HT1080 (cell line): ENCODE measurements around the gene TACC3. TPM values are rescaled to one million over a fixed set of nuclear protein-coding genes. Genes with fewer than 3 reads are reported as not detected.

Experiments
- DNase-seq: peaks from one replicate; pipeline ENCODE4 v3.0.0-alpha.2; 2015; ENCODE audit warnings: low read depth
- small RNA-seq: library from RNA; depleted of rRNA; stranded (forward); fragments of <200 nt; gene quantifications from one replicate; pipeline ENCODE3, GENCODE V24; 2014
- total RNA-seq: library from RNA; depleted of rRNA; stranded (reverse); fragments of >200 nt; shearing (Covaris generic); gene quantifications from 2 replicates; pipeline ENCODE4 v1.2.3, GENCODE V29; 2014; rRNA removed

Gene TACC3
- total RNA-seq, 1 experiment from 2014 or later, result 77.7 TPM

DNA sequence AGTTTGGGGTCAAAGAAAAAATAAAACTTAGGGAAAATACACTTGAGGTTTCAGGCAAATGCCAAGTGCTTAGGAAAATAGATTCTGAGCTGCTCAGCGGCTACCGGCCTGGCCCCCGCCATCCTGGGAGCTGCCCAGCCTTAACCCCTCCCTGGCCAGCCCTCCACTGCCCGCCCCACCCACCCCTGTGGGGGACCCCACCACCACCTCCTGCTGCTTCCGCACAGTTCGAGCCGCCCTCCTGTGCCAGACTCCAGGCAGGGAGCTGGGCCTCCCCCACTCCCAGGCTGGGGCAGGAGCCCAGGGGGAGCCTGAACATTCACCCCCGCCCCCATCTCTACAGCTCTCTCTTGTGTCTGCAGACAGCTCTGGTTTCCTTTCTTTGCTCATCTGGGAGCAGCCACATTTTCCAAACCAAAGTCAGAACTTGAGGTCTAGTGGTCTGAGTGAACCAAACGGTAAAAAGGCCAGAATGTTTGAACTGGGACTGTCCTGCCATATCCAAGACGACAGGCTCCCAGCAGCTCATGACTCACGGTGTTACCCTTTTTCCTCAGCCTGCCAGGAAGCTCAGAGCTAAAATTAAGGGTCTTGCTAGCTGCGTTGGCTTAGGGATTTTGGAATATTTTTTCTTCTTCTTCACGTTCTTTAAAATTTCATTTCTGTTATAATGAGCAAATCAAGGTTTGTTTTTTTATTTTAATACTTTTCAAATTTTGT lies 67.1 kb downstream of the TACC3 start:
- peak; percentile 41 for DNase-seq

DNA sequence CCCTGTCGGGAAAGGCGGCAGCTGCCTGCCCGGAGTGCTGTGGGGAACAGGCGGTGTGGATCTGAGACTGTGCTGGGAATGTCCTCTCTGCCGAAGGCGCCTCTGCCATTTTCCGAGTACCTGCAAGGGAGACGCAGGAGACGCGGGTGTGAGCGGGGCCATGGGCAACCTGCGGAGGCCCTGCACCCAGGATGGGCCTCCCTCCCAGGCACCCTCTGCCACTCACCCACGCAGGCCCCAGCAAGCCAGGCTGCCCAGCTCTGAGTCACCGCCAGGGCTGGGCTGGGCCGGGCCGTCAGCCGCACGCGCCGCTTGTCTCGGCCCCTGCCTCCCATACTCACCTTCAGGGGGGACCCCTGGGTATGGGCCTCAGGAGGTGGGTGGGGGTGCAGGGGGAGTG lies 68.2 kb downstream of the TACC3 start:
- DNase-seq, result no peak

DNA sequence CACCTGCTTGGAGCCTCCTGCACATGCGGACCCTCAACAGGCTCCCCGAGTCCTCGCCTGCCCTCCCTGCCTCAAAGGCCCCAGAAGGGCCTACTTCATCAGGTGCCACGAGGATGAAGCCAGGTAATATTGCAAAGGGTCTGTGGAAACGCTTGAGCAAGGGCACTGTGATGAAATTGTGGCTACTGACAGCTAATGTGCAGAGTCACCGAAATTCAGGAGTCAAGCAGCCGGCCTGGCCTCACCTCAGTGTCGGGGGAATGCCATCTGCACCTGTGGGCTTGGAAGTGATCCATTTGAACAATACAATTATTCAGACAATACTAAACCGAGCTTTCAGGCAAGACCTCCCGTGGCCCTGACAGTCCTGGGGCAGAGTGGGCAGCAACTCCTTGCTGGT lies 68.7 kb downstream of the TACC3 start:
- DNase-seq, result no peak

DNA sequence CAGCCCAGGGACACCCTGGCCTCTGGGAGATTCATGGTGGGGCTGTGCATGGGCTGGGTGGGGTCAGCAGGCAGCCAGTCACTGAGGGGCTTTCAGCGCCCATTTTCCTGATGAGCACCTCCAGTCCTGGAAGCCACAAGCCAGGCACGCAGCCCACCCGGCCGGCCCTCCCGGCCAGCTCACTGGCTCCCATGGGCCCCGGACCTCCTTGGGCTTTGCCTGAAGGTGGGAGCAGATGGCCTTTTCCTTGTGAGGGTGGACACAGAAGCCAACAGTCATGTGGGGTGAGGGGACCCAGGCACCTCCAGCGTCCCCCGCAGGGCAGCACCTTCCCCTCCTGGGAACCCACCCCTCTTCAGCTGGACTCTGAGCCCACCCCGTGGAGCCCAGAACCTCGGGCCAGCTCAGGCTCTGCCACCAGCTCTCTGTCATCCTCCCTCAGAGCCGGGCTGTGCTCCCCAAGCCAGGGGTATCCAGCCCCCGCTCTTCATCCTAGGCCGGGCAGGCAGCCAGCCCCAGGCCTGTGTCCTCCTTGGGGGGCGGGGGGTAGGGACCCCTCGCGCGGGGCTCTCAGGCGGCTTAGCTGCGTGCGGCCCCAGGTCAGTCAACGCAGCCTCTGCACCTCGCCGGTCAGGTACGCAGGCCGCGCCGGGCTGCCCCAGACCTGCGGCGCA lies 71.0 kb downstream of the TACC3 start:
- no peak for DNase-seq

DNA sequence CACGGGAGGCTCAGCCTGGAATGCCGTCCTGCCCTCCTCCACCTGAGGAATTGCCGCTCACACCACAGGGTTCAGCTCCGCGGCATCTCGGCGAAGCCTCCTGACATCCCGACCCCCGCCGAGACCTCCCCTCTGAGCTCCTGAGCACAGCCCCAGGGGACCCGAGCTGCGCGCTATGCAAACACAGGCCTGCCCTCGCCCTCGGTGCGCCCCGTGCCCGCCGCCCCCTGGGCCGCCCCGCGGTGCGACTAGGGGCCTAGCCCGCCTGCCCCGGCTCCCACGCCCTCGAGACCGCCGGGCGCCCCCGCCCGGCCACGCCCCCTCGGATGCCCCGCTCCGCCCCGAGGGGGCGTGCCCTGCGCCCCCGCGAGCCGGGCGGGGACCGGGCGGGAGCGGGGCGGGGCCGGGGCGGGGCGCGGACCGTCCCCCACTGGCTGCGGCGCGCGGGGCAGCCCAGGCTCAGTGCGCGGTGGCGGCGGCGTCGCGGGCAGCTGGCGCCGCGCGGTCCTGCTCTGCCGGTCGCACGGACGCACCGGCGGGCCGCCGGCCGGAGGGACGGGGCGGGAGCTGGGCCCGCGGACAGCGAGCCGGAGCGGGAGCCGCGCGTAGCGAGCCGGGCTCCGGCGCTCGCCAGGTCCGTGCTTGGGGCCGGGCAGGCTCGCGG lies 71.6 kb downstream of the TACC3 start, which contains the start of gene FGFR3:
Gene FGFR3, plus strand, starts transcription at position 462 of the 664 bp plus-strand sequence. CDS start 642 bp downstream, outside the sequence.
- no peak for DNase-seq

DNA sequence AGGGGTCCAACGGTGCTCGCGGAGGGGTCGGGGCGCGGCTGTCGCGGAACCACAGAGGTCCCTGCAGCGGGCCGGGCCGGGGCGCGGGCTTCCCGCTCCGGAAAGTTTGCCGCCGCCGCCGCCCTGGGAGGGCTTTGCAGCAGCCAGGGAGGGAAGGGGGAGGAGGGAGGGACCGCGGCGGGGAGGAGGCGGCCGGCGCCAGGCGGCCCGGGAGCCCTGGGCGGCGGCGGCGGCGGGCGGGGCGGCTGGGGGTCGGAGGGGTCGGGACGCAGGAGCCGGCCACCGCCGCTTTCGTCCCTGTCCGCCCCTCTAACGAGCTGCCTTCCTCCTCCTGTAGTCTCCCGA lies 72.1 kb downstream of the TACC3 start:
- no peak for DNase-seq

DNA sequence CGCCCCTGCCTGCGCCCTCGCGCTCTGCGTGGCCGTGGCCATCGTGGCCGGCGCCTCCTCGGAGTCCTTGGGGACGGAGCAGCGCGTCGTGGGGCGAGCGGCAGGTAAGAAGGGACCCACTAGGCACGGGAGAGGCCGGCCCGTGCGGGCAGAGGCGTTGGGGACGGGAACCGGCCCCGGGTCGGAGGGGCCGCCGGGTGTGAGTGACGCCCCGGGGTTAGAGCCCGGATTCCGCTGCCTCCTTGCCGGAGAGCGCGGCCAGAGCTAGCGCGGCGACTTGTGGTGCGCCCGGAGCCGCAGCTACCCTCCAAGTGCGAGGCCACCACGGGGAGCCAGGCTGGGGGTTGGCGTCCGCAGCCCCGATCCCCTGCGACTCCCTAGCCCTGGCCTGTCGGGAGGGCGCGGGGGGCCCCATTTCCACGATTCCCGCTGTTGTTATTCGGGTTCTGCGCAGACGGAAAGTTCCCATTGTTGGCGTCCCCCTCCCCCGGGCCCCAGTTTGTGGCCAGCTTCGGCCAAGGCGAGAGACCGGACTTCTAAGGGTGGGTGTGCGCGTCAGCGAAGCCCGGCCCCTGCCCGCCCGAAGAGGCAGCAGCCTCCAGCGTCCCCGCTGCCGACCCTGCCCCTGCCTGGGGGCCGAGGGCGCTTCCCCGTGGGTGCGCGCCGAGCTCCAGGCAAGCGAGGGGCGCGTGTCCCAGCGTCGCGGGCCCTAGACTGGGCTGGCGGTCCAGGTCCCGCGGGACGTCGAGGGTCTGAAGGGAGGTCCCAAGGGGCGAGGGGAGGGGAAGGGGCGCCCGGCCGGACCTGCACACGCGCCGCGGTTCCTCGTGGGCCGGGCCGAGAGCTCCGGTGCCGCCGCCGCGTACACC lies 72.9 kb downstream of the TACC3 start:
- no peak for DNase-seq

Small RNA genes lying within 50 kb of the gene (small RNA-seq; reads per million reads assigned to genes)
- gene RF00019, result not detected

Other genes with a start within 250 kb of the TACC3 start
- 0.06 TPM in 1 of 2 replicates, not detected in the other for gene FAM53A, start 37.2 kb upstream of the TACC3 start, total RNA-seq
- gene SLBP, start 9.2 kb upstream of the TACC3 start, total RNA-seq, result 139 and 142 TPM in 2 replicates
- 40.1 and 41.7 TPM in 2 replicates for gene TMEM129, start 198 bp upstream of the TACC3 start, total RNA-seq
- 1.6 and 2.0 TPM in 2 replicates for gene FGFR3, start 71.8 kb downstream of the TACC3 start, total RNA-seq
- 88.5 and 99.3 TPM in 2 replicates for gene LETM1, start 134.6 kb downstream of the TACC3 start, total RNA-seq
- 67.4 and 83.1 TPM in 2 replicates for gene NSD2, start 149.9 kb downstream of the TACC3 start, total RNA-seq